Stimulated activated CD8-positive, alpha-beta memory T cell treated with anti-CD3 and anti-CD28 coated beads, Interleukin-12 subunit alpha, Interleukin-12 subunit beta, amount 100 ng/mL, for 4 hours (primary cell): ENCODE data around the gene ANXA8.
"Not testable (repeated sequence)": the region's sequence is repeated elsewhere in the genome, so short reads cannot be mapped to it uniquely, and the experiment has no call there.

Experiments used
- DNase-seq: peaks from one replicate; pipeline ENCODE4 v3.0.0-alpha.2; 2020; ENCODE audit warnings: low read depth

Gene ANXA8

GRCh38 chr10:47462577-47463358, 21.1 kb downstream of the ANXA8 start:
- DNase-seq = not testable (repeated sequence)

GRCh38 chr10:47461261-47461687, 22.6 kb downstream of the ANXA8 start:
- DNase-seq = peak; percentile 6

GRCh38 chr10:47458466-47459154, 25.3 kb downstream of the ANXA8 start:
- no peak for DNase-seq

GRCh38 chr10:47457826-47458225, 26.1 kb downstream of the ANXA8 start:
- no peak for DNase-seq

GRCh38 chr10:47457528-47457820, 26.4 kb downstream of the ANXA8 start:
- DNase-seq = no peak

GRCh38 chr10:47456794-47457527, 27.0 kb downstream of the ANXA8 start:
- DNase-seq = no peak

GRCh38 chr10:47456079-47456785, 27.7 kb downstream of the ANXA8 start:
- DNase-seq = no peak

GRCh38 chr10:47455350-47456078, 28.4 kb downstream of the ANXA8 start:
- DNase-seq = not testable (repeated sequence)

GRCh38 chr10:47454780-47455058, 29.2 kb downstream of the ANXA8 start:
- DNase-seq = no peak

- no peak for DNase-seq
These were observed 29.7 kb downstream of the ANXA8 start for GRCh38 chr10:47454008-47454779.

GRCh38 chr10:47453141-47454007, 30.5 kb downstream of the ANXA8 start:
- DNase-seq = no peak

- DNase-seq = no peak
These were observed 31.3 kb downstream of the ANXA8 start for GRCh38 chr10:47452495-47453140.

GRCh38 chr10:47451998-47452494, 31.9 kb downstream of the ANXA8 start:
- DNase-seq = no peak

GRCh38 chr10:47451273-47451997, 32.5 kb downstream of the ANXA8 start:
- DNase-seq = no peak

GRCh38 chr10:47450442-47450841, 33.5 kb downstream of the ANXA8 start:
- DNase-seq = no peak

GRCh38 chr10:47449979-47450378, 33.9 kb downstream of the ANXA8 start:
- DNase-seq = no peak

GRCh38 chr10:47449102-47449978, 34.6 kb downstream of the ANXA8 start:
- no peak for DNase-seq

- no peak for DNase-seq
These were observed 36.2 kb downstream of the ANXA8 start for GRCh38 chr10:47447705-47448104.
